NCI-H446 treated with DMSO at 0.1 percent for 48 hours (cell line): ENCODE data around the gene TAS2R42.

Experiments
- DNase-seq: peaks from one replicate; lab custom pipeline; 2025; lab: John Stamatoyannopoulos, UW

The TAS2R42 gene

DNA sequence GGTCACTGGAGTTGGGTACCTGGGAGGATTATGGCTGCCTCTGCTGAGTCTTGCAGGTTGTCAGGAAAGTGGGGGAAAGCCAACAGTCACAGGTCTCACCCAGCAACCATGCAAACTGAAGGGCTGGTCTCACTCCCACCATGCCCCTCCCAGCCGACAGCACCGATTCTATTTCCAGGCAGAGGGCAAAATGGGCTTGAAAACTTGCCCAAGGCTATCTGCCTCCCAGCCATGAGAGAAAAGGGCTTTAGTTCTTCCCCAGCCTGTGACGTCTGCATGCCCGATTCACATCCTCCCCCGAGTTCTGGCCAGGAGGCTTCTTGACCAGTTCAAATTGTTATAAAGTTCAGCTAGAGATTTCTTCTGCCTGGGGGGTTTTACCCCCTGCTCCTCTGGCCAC is 42.4 kb downstream of the TAS2R42 start:
- no peak for DNase-seq

DNA sequence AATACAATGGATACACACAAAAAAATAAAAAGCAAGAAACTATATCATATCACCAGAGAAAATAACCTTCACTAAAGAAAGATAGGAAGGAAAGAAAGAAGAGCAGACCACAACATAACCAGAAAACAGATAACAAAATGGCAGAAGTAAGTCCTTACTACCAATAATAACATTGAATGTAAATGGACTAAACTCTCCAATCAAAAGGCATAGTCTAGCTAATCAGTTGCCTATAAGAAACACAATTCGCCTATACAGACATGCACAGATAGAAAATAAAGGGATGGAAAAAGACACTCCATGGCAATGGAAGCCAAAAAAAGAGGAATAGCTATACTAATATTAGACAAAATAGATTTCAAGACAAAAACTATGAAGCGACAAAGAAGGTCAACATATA is 43.4 kb downstream of the TAS2R42 start:
- DNase-seq, result no peak

DNA sequence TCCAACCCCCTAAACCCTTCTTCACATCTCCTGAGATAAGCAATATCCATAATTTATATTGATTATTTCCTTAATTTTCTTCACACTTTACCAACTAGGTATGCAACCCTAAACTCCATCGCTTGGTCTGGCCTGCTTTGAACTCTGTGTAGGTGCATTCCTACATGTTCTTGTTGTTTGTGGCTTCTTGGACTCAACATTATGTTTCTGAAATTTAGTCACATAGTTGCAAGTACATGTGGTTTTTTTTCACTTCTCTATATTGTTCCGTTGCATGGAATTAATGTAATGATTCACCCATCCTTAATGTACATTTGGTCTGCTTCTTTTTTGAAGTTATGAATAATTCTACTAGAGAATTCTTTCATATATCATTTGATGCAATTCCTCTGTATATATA is 50.7 kb downstream of the TAS2R42 start:
- DNase-seq, result no peak
